ENCODE results near the gene ADAT3. TPM values are rescaled to one million over a fixed set of nuclear protein-coding genes. Genes with fewer than 3 reads are reported as not detected.
"Not testable (repeated sequence)": the region's sequence is repeated elsewhere in the genome, so short reads cannot be mapped to it uniquely, and the experiment has no call there.

Gene ADAT3
- total and polyA plus RNA-seq, 2 donors (not counting 1 experiment from before 2014, with no cell fraction given) = 5.3 to 13.4 TPM

DNA sequence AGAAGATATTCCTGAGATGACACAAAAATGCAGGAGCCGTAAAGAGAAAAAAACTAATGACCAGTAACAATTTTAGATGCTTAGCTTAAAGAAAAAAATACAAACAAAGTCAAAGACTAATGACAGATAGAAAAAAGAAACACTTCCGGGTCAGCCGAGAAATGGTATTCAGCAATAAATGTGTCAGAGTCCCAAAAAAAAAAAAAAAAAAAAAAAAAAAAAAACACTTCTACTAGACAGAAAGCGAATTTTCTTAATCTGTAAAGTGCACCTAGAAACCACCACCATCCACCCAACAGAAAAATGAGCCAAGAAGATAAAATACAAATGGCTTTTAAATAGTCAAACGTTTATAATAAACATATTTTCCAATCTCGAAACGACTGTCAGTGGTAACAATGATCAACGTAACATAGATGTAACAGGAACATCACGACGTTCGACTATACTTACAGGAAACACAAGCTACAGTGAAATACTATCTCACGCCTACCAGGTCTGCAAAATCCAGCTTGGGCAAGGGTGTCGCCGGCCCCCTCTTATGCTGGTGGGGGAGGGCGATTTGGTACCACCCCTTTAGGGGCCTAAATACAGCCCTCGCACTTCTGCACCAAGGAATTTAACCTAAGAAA, 30.5 kb upstream of the ADAT3 start:
- H4K20me1 ChIP-seq (ENCODE audit: control insufficient read depth, insufficient read depth, low read length, poor library complexity, severe bottlenecking) = peaks cover 50% of the 10 kb centered on the region
- no peak for ATAC-seq (ENCODE audit: low read depth)
- peaks cover 27% of the 10 kb centered on the region for H3K4me1 Mint-ChIP-seq

DNA sequence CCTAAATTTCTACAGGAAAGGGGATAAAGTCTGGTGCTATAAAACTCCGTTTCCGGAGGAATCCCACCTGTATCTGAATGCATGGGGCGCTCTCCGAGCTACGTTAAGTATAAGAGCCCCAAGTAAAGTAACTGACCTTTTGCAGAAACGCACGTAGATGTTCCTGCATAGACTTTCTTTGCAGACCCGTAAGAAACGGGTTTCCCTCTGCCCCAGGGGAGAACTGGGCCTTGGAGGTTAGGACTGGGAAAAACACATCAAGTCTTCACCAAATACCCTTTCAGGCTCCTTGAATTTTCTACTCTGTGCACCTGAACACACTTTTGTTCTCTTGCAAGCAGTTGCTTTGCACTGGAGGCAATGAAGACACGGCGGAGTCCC, 29.9 kb upstream of the ADAT3 start:
- peak overlapping the region; percentile 81 to 97 (median 92) for H3K4me3 ChIP-seq (ENCODE audit: control extremely low read depth in 1 of 5, extremely low read depth in 1 of 5, insufficient read depth in 1 of 5, low read depth in 2 of 5, low read length in 4 of 5)
- not testable (repeated sequence) for H3K9me3 Mint-ChIP-seq (ENCODE audit: insufficient read depth); ATAC-seq (ENCODE audit: low read depth); H3K9me3 ChIP-seq (ENCODE audit: control extremely low read depth in 1 of 3, control insufficient read depth in 2 of 3, insufficient read depth in 1 of 3, low read length in 2 of 3); H3K27me3 Mint-ChIP-seq; DNase-seq; H3K27me3 ChIP-seq (replicated peaks in 1 of 4; ENCODE audit: control extremely low read depth in 1 of 4, control insufficient read depth in 3 of 4, insufficient read depth in 4 of 4, low read length in 3 of 4)
- POLR2A ChIA-PET = interaction anchor here (0.7 to 1.8 kb wide), 5 partner anchors 9 to 22 kb away, joined by 3 to 21 read pairs (median 6); partner anchors contain the start of gene ABHD17A
- H3K36me3 ChIP-seq (replicated peaks in 1 of 2; ENCODE audit: control extremely low read depth in 1 of 2, control insufficient read depth in 1 of 2, extremely low read depth in 1 of 2, insufficient read depth in 2 of 2, low read length in 1 of 2) = peaks cover 0 to 27% of the 10 kb centered on the region in 2 experiments
- Mint-ChIP-seq H3K4me3 (peak overlapping the region; percentile 99), H3K4me1 (peaks cover 27% of the 10 kb centered on the region), H3K27ac (peak overlapping the region; percentile 94)
- H4K20me1 ChIP-seq (ENCODE audit: control insufficient read depth, insufficient read depth, low read length, poor library complexity, severe bottlenecking) = peaks cover 53% of the 10 kb centered on the region
- peak overlapping the region; percentile 98 for H3K9ac ChIP-seq (ENCODE audit: low read length)
- WGBS (ENCODE audit: insufficient coverage) = 2% methylated on average over 11 of the region's 11 CpGs
- H3K4me2 ChIP-seq (replicated peaks; ENCODE audit: low read depth, low read length, poor library complexity, severe bottlenecking) = peak overlapping the region; percentile 99
- CTCF ChIA-PET = interaction anchor here (0.6 to 2.7 kb wide), 8 partner anchors 9 to 421 kb away, joined by 3 to 19 read pairs (median 5); partner anchors contain the start of gene REXO1
- peaks cover 20 to 36% of the 10 kb centered on the region in 2 donors for H3K4me1 ChIP-seq (ENCODE audit: control insufficient read depth in 2 of 2, insufficient read depth in 2 of 2, low read length in 2 of 2)
- peak overlapping the region; percentile 82 for H2AFZ ChIP-seq (ENCODE audit: insufficient read depth, low read depth, low read length, poor library complexity, severe bottlenecking)
- H3K27ac ChIP-seq (ENCODE audit: low read length in 2 of 2) = peak overlapping the region; percentile 66 to 96
- H3K79me2 ChIP-seq (ENCODE audit: control insufficient read depth, insufficient read depth, low read length) = peaks cover 67% of the 10 kb centered on the region
- intact Hi-C loops (cut with micrococcal nuclease) = loop anchor here (10.0 kb wide), 1 partner anchor 140 kb away; the partner anchor contains the start of gene BTBD2

More for the DNA sequence above, 30.5 kb upstream of the ADAT3 start:
- no peak overlapping the region for H2AFZ ChIP-seq (ENCODE audit: insufficient read depth, low read depth, low read length, poor library complexity, severe bottlenecking)
- H3K4me3 Mint-ChIP-seq = peak overlapping the region; percentile 99
- no peaks in the 10 kb centered on the region for H3K27me3 ChIP-seq (replicated peaks in 1 of 4; ENCODE audit: control extremely low read depth in 1 of 4, control insufficient read depth in 3 of 4, insufficient read depth in 4 of 4, low read length in 3 of 4)
- H3K27ac Mint-ChIP-seq = peak overlapping the region; percentile 94
- H3K9me3 ChIP-seq (ENCODE audit: control extremely low read depth in 1 of 3, control insufficient read depth in 2 of 3, insufficient read depth in 1 of 3, low read length in 2 of 3) = no peaks in the 10 kb centered on the region
- CTCF ChIA-PET = interaction anchor here (0.6 to 2.7 kb wide), 8 partner anchors 8 to 420 kb away, joined by 3 to 19 read pairs (median 5); partner anchors contain the start of gene REXO1
- H3K27me3 Mint-ChIP-seq = no peaks in the 10 kb centered on the region
- TF ChIP-seq EZH2 (IDR thresholded peaks at IDR 0.05; ENCODE audit: borderline replicate concordance, insufficient read depth, low read depth, low read length, poor library complexity, severe bottlenecking) (no peak), CTCF (IDR thresholded peaks at IDR 0.05) (no peak)
- no peak for DNase-seq
- peak overlapping the region; percentile 81 to 97 (median 92) for H3K4me3 ChIP-seq (ENCODE audit: control extremely low read depth in 1 of 5, extremely low read depth in 1 of 5, insufficient read depth in 1 of 5, low read depth in 2 of 5, low read length in 4 of 5)
- POLR2A ChIA-PET = interaction anchor here (0.6 to 1.6 kb wide), 6 partner anchors 9 to 40 kb away, joined by 3 to 15 read pairs (median 4); partner anchors contain the start of gene ABHD17A
- H3K36me3 ChIP-seq (replicated peaks in 1 of 2; ENCODE audit: control extremely low read depth in 1 of 2, control insufficient read depth in 1 of 2, extremely low read depth in 1 of 2, insufficient read depth in 2 of 2, low read length in 1 of 2) = peaks cover 0 to 24% of the 10 kb centered on the region in 2 experiments
- intact Hi-C loops (cut with micrococcal nuclease) = loop anchor here (10.0 kb wide), 1 partner anchor 140 kb away; the partner anchor contains the start of gene BTBD2
- H3K79me2 ChIP-seq (ENCODE audit: control insufficient read depth, insufficient read depth, low read length) = peaks cover 67% of the 10 kb centered on the region
- peak overlapping the region in 1 of 2 donors; percentile 96 for H3K27ac ChIP-seq (ENCODE audit: low read length in 2 of 2)
- H3K9ac ChIP-seq (ENCODE audit: low read length) = peak overlapping the region; percentile 98
- H3K4me1 ChIP-seq (ENCODE audit: control insufficient read depth in 2 of 2, insufficient read depth in 2 of 2, low read length in 2 of 2) = peaks cover 20 to 36% of the 10 kb centered on the region in 2 donors
- no peaks in the 10 kb centered on the region for H3K9me3 Mint-ChIP-seq (ENCODE audit: insufficient read depth)
- peak overlapping the region; percentile 99 for H3K4me2 ChIP-seq (replicated peaks; ENCODE audit: low read depth, low read length, poor library complexity, severe bottlenecking)
- 0% methylated on average over 1 of the region's 16 CpGs for WGBS (ENCODE audit: insufficient coverage)
